GM12878 (cell line): Measurements from ENCODE around the gene ZNF283.

Experiments
- RELA ChIP-seq: fragments of 450-650 bp; IDR thresholded peaks from 2 replicates; pipeline ENCODE4 v1.8.0; 2014; ENCODE audit warnings: borderline replicate concordance; ENCODE audit not compliant: partially characterized antibody
- TF ChIP-seq, protein P1 (sequence below), 3 experiments: IDR thresholded peaks in 2 of 3; conservative IDR thresholded peaks in 1 of 3; 2 replicates each; pipeline ENCODE4 v1.5.1; 2011; ENCODE audit warnings: low read depth in 3 of 3, low read length in 3 of 3, mild to moderate bottlenecking in 3 of 3, control low read depth in 2 of 3, moderate library complexity in 2 of 3, inconsistent platforms in 1 of 3, mixed read lengths in 1 of 3; ENCODE audit not compliant: control insufficient read depth in 2 of 3, insufficient read depth in 1 of 3; ENCODE audit errors: extremely low read depth in 1 of 3

DNA sequence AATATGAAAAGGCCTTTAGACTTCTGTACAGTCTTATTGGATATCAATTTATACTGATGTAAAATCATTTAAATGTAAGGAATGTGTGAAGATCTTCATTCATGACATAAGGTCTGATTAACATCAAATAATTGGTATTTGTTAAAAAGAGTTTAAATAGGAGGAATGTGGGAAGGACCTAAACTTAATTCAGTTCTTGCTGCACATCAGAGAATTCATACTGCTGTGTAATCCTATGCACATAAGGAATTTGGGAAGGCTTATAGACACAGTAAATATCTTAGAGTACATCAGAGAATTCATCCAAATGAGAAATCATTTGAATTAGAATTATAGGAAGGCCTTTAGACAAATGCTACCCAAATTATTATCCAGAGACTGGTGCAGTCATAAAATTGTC, 21.7 kb downstream of the ZNF283 start:
- TF ChIP-seq, protein P1, sequence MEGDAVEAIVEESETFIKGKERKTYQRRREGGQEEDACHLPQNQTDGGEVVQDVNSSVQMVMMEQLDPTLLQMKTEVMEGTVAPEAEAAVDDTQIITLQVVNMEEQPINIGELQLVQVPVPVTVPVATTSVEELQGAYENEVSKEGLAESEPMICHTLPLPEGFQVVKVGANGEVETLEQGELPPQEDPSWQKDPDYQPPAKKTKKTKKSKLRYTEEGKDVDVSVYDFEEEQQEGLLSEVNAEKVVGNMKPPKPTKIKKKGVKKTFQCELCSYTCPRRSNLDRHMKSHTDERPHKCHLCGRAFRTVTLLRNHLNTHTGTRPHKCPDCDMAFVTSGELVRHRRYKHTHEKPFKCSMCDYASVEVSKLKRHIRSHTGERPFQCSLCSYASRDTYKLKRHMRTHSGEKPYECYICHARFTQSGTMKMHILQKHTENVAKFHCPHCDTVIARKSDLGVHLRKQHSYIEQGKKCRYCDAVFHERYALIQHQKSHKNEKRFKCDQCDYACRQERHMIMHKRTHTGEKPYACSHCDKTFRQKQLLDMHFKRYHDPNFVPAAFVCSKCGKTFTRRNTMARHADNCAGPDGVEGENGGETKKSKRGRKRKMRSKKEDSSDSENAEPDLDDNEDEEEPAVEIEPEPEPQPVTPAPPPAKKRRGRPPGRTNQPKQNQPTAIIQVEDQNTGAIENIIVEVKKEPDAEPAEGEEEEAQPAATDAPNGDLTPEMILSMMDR (IDR thresholded peaks at IDR 0.05 in 2 of 3, conservative IDR thresholded peaks at IDR 0.05 in 1 of 3; ENCODE audit: control insufficient read depth in 2 of 3, extremely low read depth in 1 of 3, insufficient read depth in 1 of 3, low read depth in 3 of 3, low read length in 3 of 3): no peak
- no peak for TF ChIP-seq RELA
